HL-60 (cell line): Measurements from ENCODE around the gene MKKS.
A peak's percentile ranks its signal among the peaks of the same experiment; 100 is the strongest.

ENCODE experiments used
- DNase-seq, 2 experiments: peaks; one replicate each; pipeline ENCODE4 v3.0.0-alpha.2; 2010 to 2020; ENCODE audit warnings: low read depth in 1 of 2, low spot score in 1 of 2
- H3K27ac ChIP-seq: fragments of 250-450 bp; sonication (Bioruptor Pico); replicated peaks from 2 replicates; pipeline ENCODE4 v1.5.1; 2020; ENCODE audit warnings: mild to moderate bottlenecking, moderate library complexity
- H3K27me3 ChIP-seq: fragments of 250-450 bp; sonication (Bioruptor Pico); 2 replicates; pipeline ENCODE4 v1.5.1; 2021; ENCODE audit warnings: mild to moderate bottlenecking, moderate library complexity; ENCODE audit not compliant: insufficient read depth, poor library complexity, severe bottlenecking
- H3K4me3 ChIP-seq: replicated peaks from 2 replicates; pipeline ENCODE4 v1.5.1; 2011; ENCODE audit warnings: mild to moderate bottlenecking, control low read depth, low read length; ENCODE audit not compliant: insufficient read depth
- GABPA ChIP-seq: IDR thresholded peaks from 2 replicates; pipeline ENCODE4 v1.6.1; 2012; ENCODE audit warnings: low read depth
- POLR2AphosphoS5 ChIP-seq: IDR thresholded peaks from 2 replicates; pipeline ENCODE4 v1.6.1; 2012; ENCODE audit warnings: low read depth
- SPI1 ChIP-seq: IDR thresholded peaks from 2 replicates; pipeline ENCODE4 v1.6.1; 2012; ENCODE audit warnings: low read depth, mild to moderate bottlenecking, borderline replicate concordance
- long read RNA-seq: library from polyadenylated mRNA; unstranded; transcript quantifications from one replicate; pipeline ENCODE4 v2.0.0, GENCODE V29; 2020
- TF ChIP-seq, protein P1 (sequence below): IDR thresholded peaks from 2 replicates; pipeline ENCODE4 v1.6.1; 2012; ENCODE audit warnings: low read depth; ENCODE audit not compliant: insufficient replicate concordance
- TF ChIP-seq, protein P2 (sequence below): IDR thresholded peaks from one replicate; pipeline ENCODE4 v1.5.1; 2011; ENCODE audit warnings: low read length, control low read depth, inconsistent platforms; ENCODE audit not compliant: insufficient read depth

The MKKS gene
- long read RNA-seq, full-length matches to known transcripts = 369 of 428 reads
- long read RNA-seq, partial matches to known transcripts = 27 of 428 reads
- long read RNA-seq, other reads (novel, unspliced or antisense) = 32 of 428 reads

DNA sequence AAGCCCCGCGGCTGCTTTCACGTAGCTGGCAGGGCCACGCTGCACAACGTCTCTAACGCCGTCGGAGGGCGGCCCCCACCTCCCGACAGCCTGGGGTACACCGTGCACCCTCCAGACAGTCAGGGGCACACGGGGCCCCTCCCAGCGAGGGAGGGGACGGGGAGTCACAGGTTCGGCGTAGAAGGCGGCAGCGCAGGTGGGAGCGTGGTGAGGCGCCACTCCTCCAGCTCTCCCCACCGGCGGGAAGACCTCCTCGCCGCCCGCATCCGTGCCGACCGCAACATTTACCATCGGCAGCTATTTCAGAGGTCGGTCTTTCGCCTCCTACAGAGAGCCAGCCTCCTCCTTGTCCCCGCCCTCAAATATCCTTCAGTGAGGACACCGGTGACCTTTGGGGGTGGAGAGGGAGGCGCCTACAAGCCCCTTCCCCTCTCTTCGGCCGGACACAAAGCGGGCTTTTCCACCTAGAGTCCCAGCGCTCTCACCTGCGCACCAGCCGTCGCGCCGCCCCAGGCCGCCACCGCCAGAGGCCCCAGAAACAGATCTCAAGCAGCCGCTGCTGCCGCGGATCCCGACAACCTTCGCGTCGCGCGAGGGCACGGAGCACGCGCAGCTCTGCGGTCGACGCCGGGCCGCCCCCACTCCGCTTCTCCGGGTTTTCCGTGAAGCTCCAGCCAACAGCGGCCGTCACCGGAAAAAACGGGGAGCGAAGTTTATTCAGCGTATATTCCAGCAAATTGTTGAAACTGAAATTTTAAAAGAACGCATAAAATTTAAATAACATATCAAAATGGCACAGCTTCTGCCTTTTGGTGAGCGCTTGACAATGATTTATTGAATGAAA lies at the start of gene MKKS:
MKKS (minus strand) TSS at position 600 of the 844 bp plus-strand sequence. CDS start 20,708 bp downstream, outside the sequence.
- Histone ChIP-seq H3K4me3 (peak within 1 kb of the TSS; percentile 83), H3K27me3 (no peaks in the 10 kb centered on the region), H3K27ac (peak within 1 kb of the TSS; percentile 91)
- peak; percentile 88 to 90 for DNase-seq
- TF ChIP-seq GABPA (no peak), SPI1 (no peak), POLR2AphosphoS5 (peak; percentile 52)
- TF ChIP-seq, protein P1, sequence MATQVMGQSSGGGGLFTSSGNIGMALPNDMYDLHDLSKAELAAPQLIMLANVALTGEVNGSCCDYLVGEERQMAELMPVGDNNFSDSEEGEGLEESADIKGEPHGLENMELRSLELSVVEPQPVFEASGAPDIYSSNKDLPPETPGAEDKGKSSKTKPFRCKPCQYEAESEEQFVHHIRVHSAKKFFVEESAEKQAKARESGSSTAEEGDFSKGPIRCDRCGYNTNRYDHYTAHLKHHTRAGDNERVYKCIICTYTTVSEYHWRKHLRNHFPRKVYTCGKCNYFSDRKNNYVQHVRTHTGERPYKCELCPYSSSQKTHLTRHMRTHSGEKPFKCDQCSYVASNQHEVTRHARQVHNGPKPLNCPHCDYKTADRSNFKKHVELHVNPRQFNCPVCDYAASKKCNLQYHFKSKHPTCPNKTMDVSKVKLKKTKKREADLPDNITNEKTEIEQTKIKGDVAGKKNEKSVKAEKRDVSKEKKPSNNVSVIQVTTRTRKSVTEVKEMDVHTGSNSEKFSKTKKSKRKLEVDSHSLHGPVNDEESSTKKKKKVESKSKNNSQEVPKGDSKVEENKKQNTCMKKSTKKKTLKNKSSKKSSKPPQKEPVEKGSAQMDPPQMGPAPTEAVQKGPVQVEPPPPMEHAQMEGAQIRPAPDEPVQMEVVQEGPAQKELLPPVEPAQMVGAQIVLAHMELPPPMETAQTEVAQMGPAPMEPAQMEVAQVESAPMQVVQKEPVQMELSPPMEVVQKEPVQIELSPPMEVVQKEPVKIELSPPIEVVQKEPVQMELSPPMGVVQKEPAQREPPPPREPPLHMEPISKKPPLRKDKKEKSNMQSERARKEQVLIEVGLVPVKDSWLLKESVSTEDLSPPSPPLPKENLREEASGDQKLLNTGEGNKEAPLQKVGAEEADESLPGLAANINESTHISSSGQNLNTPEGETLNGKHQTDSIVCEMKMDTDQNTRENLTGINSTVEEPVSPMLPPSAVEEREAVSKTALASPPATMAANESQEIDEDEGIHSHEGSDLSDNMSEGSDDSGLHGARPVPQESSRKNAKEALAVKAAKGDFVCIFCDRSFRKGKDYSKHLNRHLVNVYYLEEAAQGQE = peak; percentile 73
- TF ChIP-seq, protein P2, sequence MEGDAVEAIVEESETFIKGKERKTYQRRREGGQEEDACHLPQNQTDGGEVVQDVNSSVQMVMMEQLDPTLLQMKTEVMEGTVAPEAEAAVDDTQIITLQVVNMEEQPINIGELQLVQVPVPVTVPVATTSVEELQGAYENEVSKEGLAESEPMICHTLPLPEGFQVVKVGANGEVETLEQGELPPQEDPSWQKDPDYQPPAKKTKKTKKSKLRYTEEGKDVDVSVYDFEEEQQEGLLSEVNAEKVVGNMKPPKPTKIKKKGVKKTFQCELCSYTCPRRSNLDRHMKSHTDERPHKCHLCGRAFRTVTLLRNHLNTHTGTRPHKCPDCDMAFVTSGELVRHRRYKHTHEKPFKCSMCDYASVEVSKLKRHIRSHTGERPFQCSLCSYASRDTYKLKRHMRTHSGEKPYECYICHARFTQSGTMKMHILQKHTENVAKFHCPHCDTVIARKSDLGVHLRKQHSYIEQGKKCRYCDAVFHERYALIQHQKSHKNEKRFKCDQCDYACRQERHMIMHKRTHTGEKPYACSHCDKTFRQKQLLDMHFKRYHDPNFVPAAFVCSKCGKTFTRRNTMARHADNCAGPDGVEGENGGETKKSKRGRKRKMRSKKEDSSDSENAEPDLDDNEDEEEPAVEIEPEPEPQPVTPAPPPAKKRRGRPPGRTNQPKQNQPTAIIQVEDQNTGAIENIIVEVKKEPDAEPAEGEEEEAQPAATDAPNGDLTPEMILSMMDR = no peak

DNA sequence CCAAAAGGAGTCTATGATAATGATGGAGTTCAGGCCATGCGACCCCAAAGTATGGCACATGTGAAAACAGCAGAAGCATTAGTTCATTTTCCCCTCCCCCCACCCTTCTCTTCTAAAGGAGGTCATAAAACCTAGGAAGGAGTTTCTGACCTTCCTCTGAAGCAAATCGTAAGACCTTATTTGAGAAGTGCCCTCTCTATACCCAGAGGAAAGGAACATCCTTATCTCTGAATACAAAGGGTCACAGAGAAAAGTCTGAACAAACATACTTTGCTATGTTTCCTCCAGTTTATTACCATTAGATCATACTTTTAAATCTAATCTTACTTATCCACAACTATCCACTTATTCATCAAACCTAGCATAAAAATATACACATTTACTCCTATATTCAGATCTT lies 49.7 kb upstream of the MKKS start:
- no peaks in the 10 kb centered on the region for H3K27me3 ChIP-seq

DNA sequence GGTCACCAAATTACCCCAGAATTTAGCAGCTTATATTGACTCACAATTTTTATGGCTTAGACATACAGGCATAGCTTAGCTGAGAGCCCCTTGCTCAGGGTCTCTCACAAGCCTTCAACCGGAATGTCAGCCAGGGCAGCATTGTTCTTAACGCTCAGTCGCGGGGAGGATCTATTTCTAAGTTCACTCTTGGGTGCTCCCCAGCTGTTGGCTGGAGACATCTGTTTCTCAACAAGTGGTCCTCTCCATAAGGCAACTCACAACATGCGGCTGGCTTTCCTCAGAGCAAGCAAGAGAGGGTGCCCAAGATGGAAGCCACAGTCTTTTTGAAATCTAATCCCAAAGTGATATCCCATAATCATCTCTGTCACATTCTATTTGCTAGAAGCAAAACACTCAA lies 47.7 kb upstream of the MKKS start:
- TF ChIP-seq GABPA (no peak), POLR2AphosphoS5 (no peak), SPI1 (no peak)
- TF ChIP-seq, protein P2 = no peak
- TF ChIP-seq, protein P1 = no peak
- DNase-seq = no peak
- H3K27ac ChIP-seq = no peak overlapping the region
- H3K27me3 ChIP-seq = no peaks in the 10 kb centered on the region
- H3K4me3 ChIP-seq = no peak overlapping the region

More for the DNA sequence above, 49.7 kb upstream of the MKKS start:
- DNase-seq = no peak
- Histone ChIP-seq H3K4me3 (no peak overlapping the region), H3K27ac (no peak overlapping the region)
- TF ChIP-seq SPI1 (no peak), POLR2AphosphoS5 (no peak), GABPA (no peak)
- TF ChIP-seq, protein P2 = no peak
- TF ChIP-seq, protein P1 = no peak
